GM12878 (cell line): ENCODE results near the gene PDCD10. TPM values are rescaled to one million over a fixed set of nuclear protein-coding genes. Genes with fewer than 3 reads are reported as not detected.
A peak's percentile ranks its signal among the peaks of the same experiment; 100 is the strongest.

Source experiments
- BACH1 ChIP-seq: fragments of 450-650 bp; IDR thresholded peaks from 2 replicates; pipeline ENCODE4 v1.6.1; 2017; ENCODE audit warnings: mild to moderate bottlenecking, borderline replicate concordance
- BCLAF1 ChIP-seq: fragments of 450-650 bp; IDR thresholded peaks from 2 replicates; pipeline ENCODE4 v1.6.1; 2017; ENCODE audit warnings: antibody characterized with exemption, mild to moderate bottlenecking, moderate library complexity
- BHLHE40 ChIP-seq, 2 experiments: fragments of 450-650 bp in 1 of 2; IDR thresholded peaks; 2 replicates each; pipeline ENCODE4 v1.6.1; 2011 to 2017; ENCODE audit warnings: low read depth in 2 of 2, borderline replicate concordance in 1 of 2, improper control_type of control experiment in 1 of 2, low read length in 1 of 2, mild to moderate bottlenecking in 1 of 2
- CREM ChIP-seq: IDR thresholded peaks from 2 replicates; pipeline ENCODE4 v1.6.1; 2014; ENCODE audit warnings: antibody characterized with exemption, low read depth
- GABPA ChIP-seq: IDR thresholded peaks from 2 replicates; pipeline ENCODE4 v1.6.1; 2014; ENCODE audit warnings: antibody characterized with exemption, low read depth, mild to moderate bottlenecking, inconsistent platforms
- IKZF2 ChIP-seq, 2 experiments: fragments of 450-650 bp; IDR thresholded peaks; 2 replicates each; pipeline ENCODE4 v1.6.1; 2017; ENCODE audit warnings: mild to moderate bottlenecking in 2 of 2, moderate library complexity in 2 of 2
- IRF5 ChIP-seq: fragments of 450-650 bp; IDR thresholded peaks from 2 replicates; pipeline ENCODE4 v1.6.1; 2017; ENCODE audit warnings: borderline replicate concordance
- MAX ChIP-seq: IDR thresholded peaks from 2 replicates; pipeline ENCODE4 v1.6.1; 2012; ENCODE audit warnings: low read depth, low read length, improper control_type of control experiment
- MEF2A ChIP-seq: IDR thresholded peaks from 2 replicates; pipeline ENCODE4 v1.6.1; 2011; ENCODE audit warnings: low read depth, mild to moderate bottlenecking, low read length, moderate library complexity; ENCODE audit not compliant: insufficient read depth
- NFYB ChIP-seq: IDR thresholded peaks from 2 replicates; pipeline ENCODE4 v1.6.1; 2011; ENCODE audit warnings: low read depth, mild to moderate bottlenecking, low read length, improper control_type of control experiment, moderate library complexity; ENCODE audit not compliant: insufficient read depth
- POLR2A ChIP-seq: IDR thresholded peaks from 2 replicates; pipeline ENCODE4 v1.6.1; 2011; ENCODE audit warnings: low read depth, mild to moderate bottlenecking, low read length
- RB1 ChIP-seq: fragments of 450-650 bp; formaldehyde crosslinking; IDR thresholded peaks from 2 replicates; pipeline ENCODE4 v1.6.1; 2017; ENCODE audit warnings: mild to moderate bottlenecking, borderline replicate concordance
- SMAD5 ChIP-seq: IDR thresholded peaks from 2 replicates; pipeline ENCODE4 v1.6.1; 2016; ENCODE audit warnings: antibody characterized with exemption, low read depth
- SUPT20H ChIP-seq: IDR thresholded peaks from 2 replicates; pipeline ENCODE4 v1.6.1; 2011; ENCODE audit warnings: low read depth, mild to moderate bottlenecking, low read length, moderate library complexity, borderline replicate concordance; ENCODE audit not compliant: control insufficient read depth
- TARDBP ChIP-seq: IDR thresholded peaks from 2 replicates; pipeline ENCODE4 v1.6.1; 2016; ENCODE audit warnings: borderline replicate concordance
- ZBTB4 ChIP-seq: fragments of 450-650 bp; formaldehyde crosslinking; IDR thresholded peaks from 2 replicates; pipeline ENCODE4 v1.4.0; 2022; ENCODE audit warnings: mild to moderate bottlenecking, moderate library complexity
- ZNF24 ChIP-seq: fragments of 450-650 bp; IDR thresholded peaks from 2 replicates; pipeline ENCODE4 v1.6.1; 2017; ENCODE audit warnings: antibody characterized with exemption, mild to moderate bottlenecking
- ZNF687 ChIP-seq: fragments of 450-650 bp; IDR thresholded peaks from 2 replicates; pipeline ENCODE4 v1.6.1; 2017; ENCODE audit warnings: mild to moderate bottlenecking, moderate library complexity
- polyA plus RNA-seq, 11 experiments: library from polyadenylated mRNA; depleted of rRNA in 4 of 11; unstranded in 6 of 11; stranded (reverse) in 5 of 11; fragments of >200 nt; fragmentation: Nextera tagmentation in 4 of 11; fragmentation: Illumina TruSeq in 1 of 11; extraction: Ambion mirVana in 4 of 11; extraction: Trizol in 1 of 11; gene quantifications; 1 replicate in 1 of 11; 2 replicates in 10 of 11; pipeline versions ENCODE4 v1.2.1 to v1.2.3, GENCODE V29; 2011 to 2016; ENCODE audit warnings: inconsistent platforms in 2 of 11, missing spikeins in 2 of 11, low read depth in 1 of 11
- total RNA-seq, 4 experiments: library from RNA; depleted of rRNA in 3 of 4; stranded (reverse); fragments of >200 nt in 3 of 4; fragmentation: Illumina TruSeq in 1 of 4; extraction: Trizol in 1 of 4; gene quantifications; 2 replicates each; pipeline versions ENCODE4 v1.2.1 to v1.2.3, GENCODE V29; 2013 to 2021

Gene PDCD10
- total and polyA plus RNA-seq, 10 of the 15 experiments (the other 5 are each of a cell fraction or from before 2014, with no cell fraction given) = 64.1 to 247 (median 125) TPM

- TF ChIP-seq IRF5 (no peak), MAX (peak; percentile 66; the same call in 1 of the 2 replicates), IKZF2 (IDR thresholded peaks at IDR 0.05) (peak in 1 of 2 experiments; percentile 26; a peak in 1 of 4 replicates), TARDBP (no peak), BCLAF1 (no peak), POLR2A (no peak), GABPA (0 out of 2 replicates have a peak, but pooled peaks have one; percentile 15), BHLHE40 (IDR thresholded peaks at IDR 0.05; ENCODE audit: borderline replicate concordance in 1 of 2, low read depth in 2 of 2, low read length in 1 of 2) (peak; percentile 90 to 92), BACH1 (no peak), RB1 (no peak), SUPT20H (no peak), CREM (peak; percentile 62; the same call in 1 of the 2 replicates), ZNF687 (no peak; the same call in 1 of the 2 replicates), SMAD5 (no peak), MEF2A (peak; percentile 88), ZBTB4 (CRISPR knock-in tag) (no peak), ZNF24 (peak; percentile 10; the same call in 1 of the 2 replicates), NFYB (no peak)
These were observed 15.7 kb upstream of the PDCD10 start (continued) for GRCh38 chr3:167750272-167750971.
